Measurements from ENCODE around the gene ZBTB37.
"Not testable (repeated sequence)": the region's sequence is repeated elsewhere in the genome, so short reads cannot be mapped to it uniquely, and the experiment has no call there.

Gene ZBTB37

DNA sequence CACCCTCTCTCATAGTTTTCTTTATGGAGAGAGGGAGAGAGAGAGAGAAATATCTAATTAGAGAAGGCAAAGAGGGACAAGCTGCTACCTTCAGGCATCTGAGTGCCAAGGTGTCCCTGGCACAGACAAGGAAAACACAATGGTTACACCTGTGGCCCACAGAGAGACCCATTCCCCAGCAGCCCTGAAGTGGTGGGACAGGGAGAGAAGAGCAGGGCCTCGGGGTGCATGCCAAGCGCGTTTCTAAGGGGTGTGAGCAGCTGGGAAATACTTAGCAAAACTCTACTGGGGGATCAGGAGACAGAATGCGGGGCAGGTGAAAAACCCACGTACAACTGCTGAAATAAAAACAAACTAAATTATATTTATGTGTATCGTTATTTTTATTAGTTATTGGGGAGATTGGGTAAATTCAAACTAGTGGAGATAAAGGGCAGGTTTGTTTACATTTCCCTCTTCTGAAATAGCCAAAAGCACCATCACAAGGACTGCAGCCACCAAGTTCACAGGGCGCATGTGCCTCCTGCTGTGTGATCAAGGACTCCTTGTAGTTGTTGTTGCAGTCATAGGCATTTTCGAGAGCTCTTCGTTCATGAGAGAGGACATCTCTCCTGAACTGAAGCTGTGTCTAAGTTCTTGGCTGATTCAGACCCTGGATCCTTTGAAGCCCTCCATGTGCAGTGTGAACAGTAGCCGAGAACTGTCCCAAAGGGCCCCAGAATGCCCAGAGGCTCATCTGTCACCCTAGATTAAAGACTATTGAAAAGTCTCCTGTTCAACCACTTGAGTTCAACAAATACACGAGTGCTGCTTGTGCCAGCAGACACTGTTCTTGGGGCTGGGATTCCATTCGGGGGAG is 49.7 kb downstream of the ZBTB37 start:
- Histone ChIP-seq H3K4me3 (replicated peaks; ENCODE audit: insufficient read depth, low read length) (no peak overlapping the region), H3K27ac (replicated peaks) (no peak overlapping the region), H3K27me3 (ENCODE audit: insufficient read depth, poor library complexity, severe bottlenecking) (no peaks in the 10 kb centered on the region)
- DNase-seq (ENCODE audit: low read depth in 1 of 2, low spot score in 1 of 2) = no peak
- TF ChIP-seq, protein P1, sequence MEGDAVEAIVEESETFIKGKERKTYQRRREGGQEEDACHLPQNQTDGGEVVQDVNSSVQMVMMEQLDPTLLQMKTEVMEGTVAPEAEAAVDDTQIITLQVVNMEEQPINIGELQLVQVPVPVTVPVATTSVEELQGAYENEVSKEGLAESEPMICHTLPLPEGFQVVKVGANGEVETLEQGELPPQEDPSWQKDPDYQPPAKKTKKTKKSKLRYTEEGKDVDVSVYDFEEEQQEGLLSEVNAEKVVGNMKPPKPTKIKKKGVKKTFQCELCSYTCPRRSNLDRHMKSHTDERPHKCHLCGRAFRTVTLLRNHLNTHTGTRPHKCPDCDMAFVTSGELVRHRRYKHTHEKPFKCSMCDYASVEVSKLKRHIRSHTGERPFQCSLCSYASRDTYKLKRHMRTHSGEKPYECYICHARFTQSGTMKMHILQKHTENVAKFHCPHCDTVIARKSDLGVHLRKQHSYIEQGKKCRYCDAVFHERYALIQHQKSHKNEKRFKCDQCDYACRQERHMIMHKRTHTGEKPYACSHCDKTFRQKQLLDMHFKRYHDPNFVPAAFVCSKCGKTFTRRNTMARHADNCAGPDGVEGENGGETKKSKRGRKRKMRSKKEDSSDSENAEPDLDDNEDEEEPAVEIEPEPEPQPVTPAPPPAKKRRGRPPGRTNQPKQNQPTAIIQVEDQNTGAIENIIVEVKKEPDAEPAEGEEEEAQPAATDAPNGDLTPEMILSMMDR (IDR thresholded peaks at IDR 0.05; ENCODE audit: insufficient read depth, low read length) = no peak
- TF ChIP-seq GABPA (IDR thresholded peaks at IDR 0.05; ENCODE audit: low read depth) (no peak), SPI1 (IDR thresholded peaks at IDR 0.05; ENCODE audit: borderline replicate concordance, low read depth) (no peak), POLR2AphosphoS5 (IDR thresholded peaks at IDR 0.05; ENCODE audit: low read depth) (no peak)
- TF ChIP-seq, protein P2, sequence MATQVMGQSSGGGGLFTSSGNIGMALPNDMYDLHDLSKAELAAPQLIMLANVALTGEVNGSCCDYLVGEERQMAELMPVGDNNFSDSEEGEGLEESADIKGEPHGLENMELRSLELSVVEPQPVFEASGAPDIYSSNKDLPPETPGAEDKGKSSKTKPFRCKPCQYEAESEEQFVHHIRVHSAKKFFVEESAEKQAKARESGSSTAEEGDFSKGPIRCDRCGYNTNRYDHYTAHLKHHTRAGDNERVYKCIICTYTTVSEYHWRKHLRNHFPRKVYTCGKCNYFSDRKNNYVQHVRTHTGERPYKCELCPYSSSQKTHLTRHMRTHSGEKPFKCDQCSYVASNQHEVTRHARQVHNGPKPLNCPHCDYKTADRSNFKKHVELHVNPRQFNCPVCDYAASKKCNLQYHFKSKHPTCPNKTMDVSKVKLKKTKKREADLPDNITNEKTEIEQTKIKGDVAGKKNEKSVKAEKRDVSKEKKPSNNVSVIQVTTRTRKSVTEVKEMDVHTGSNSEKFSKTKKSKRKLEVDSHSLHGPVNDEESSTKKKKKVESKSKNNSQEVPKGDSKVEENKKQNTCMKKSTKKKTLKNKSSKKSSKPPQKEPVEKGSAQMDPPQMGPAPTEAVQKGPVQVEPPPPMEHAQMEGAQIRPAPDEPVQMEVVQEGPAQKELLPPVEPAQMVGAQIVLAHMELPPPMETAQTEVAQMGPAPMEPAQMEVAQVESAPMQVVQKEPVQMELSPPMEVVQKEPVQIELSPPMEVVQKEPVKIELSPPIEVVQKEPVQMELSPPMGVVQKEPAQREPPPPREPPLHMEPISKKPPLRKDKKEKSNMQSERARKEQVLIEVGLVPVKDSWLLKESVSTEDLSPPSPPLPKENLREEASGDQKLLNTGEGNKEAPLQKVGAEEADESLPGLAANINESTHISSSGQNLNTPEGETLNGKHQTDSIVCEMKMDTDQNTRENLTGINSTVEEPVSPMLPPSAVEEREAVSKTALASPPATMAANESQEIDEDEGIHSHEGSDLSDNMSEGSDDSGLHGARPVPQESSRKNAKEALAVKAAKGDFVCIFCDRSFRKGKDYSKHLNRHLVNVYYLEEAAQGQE (IDR thresholded peaks at IDR 0.05; ENCODE audit: insufficient replicate concordance, low read depth) = no peak

GRCh38 chr1:173920861-173921260 is 52.7 kb downstream of the ZBTB37 start:
- no peak for DNase-seq (ENCODE audit: low read depth in 1 of 2, low spot score in 1 of 2)
- Histone ChIP-seq H3K27ac (replicated peaks) (no peak overlapping the region), H3K4me3 (replicated peaks; ENCODE audit: insufficient read depth, low read length) (no peak overlapping the region), H3K27me3 (ENCODE audit: insufficient read depth, poor library complexity, severe bottlenecking) (no peaks in the 10 kb centered on the region)
- TF ChIP-seq GABPA (IDR thresholded peaks at IDR 0.05; ENCODE audit: low read depth) = no peak
- TF ChIP-seq, protein P1 (IDR thresholded peaks at IDR 0.05; ENCODE audit: insufficient read depth, low read length) = no peak
- TF ChIP-seq, protein P2 (IDR thresholded peaks at IDR 0.05; ENCODE audit: insufficient replicate concordance, low read depth) = no peak
- TF ChIP-seq SPI1 (IDR thresholded peaks at IDR 0.05; ENCODE audit: borderline replicate concordance, low read depth) = no peak
- no peak for TF ChIP-seq POLR2AphosphoS5 (IDR thresholded peaks at IDR 0.05; ENCODE audit: low read depth)

- H3K4me3 ChIP-seq (replicated peaks; ENCODE audit: insufficient read depth, low read length) = no peak overlapping the region
- DNase-seq (ENCODE audit: low read depth in 1 of 2, low spot score in 1 of 2) = no peak
- H3K27me3 ChIP-seq (ENCODE audit: insufficient read depth, poor library complexity, severe bottlenecking) = no peaks in the 10 kb centered on the region
- TF ChIP-seq GABPA (IDR thresholded peaks at IDR 0.05; ENCODE audit: low read depth) (no peak), POLR2AphosphoS5 (IDR thresholded peaks at IDR 0.05; ENCODE audit: low read depth) (no peak), SPI1 (IDR thresholded peaks at IDR 0.05; ENCODE audit: borderline replicate concordance, low read depth) (no peak)
- TF ChIP-seq, protein P2 (IDR thresholded peaks at IDR 0.05; ENCODE audit: insufficient replicate concordance, low read depth) = no peak
- TF ChIP-seq, protein P1 (IDR thresholded peaks at IDR 0.05; ENCODE audit: insufficient read depth, low read length) = no peak
- no peak overlapping the region for H3K27ac ChIP-seq (replicated peaks)
Measured at GRCh38 chr1:173925306-173926242, 57.4 kb downstream of the ZBTB37 start.

DNA sequence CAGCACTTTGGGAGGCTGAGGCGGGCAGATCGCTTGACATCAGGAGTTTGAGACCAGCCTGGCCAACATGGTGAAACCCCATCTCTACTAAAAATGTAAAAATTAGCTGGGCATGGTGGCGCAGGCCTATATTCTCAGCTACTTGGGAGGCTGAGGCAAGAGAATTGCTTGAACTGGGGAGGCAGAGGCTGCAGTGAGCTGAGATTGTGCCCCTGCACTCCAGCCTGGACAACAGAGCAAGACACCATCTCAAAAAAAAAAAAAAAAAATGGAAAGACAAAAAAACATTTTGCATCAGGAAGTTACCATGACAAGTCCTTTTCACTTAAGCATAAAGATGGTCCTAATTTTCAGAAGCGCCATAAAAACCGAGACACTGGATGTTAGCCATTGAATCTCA is 62.4 kb downstream of the ZBTB37 start:
- H3K4me3 ChIP-seq (replicated peaks; ENCODE audit: insufficient read depth, low read length); H3K27ac ChIP-seq (replicated peaks); DNase-seq (ENCODE audit: low read depth in 1 of 2, low spot score in 1 of 2); H3K27me3 ChIP-seq (ENCODE audit: insufficient read depth, poor library complexity, severe bottlenecking): not testable (repeated sequence)

All from HL-60 (cell line).